ENCODE data around the gene GTPBP4. TPM values are rescaled to one million over a fixed set of nuclear protein-coding genes. Genes with fewer than 3 reads are reported as not detected.

Gene GTPBP4
- total RNA-seq, 1 experiment from 2014 or later, result 97.4 TPM

DNA sequence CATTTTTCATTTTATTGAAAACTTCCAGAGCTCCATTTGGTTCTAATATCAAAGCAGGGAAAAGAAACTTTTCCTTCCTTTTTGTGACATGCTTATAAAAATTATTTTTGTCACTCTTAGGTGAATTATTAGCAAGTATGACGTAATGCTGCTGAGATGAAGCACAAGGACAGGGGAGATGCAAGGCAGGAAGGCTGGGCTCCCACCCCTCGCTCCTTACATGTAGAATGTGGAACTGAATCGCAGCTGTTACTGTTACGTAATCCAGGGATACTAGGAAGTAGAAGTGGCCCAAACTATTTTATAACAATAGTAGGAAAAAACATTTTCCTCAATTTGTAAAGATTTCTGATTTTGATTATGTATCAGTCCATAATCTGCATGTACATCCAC lies 17.1 kb upstream of the GTPBP4 start:
- Mint-ChIP-seq H3K27ac (no peak overlapping the region), H3K4me3 (no peak overlapping the region), H3K4me1 (peaks cover 4% of the 10 kb centered on the region), H3K36me3 (peaks cover 5% of the 10 kb centered on the region), H3K27me3 (ENCODE audit: low read depth) (peaks cover 16% of the 10 kb centered on the region), H3K9me3 (peaks cover 11% of the 10 kb centered on the region)
- CTCF ChIA-PET, result no interaction called here
- POLR2A ChIA-PET, result no interaction called here
- ATAC-seq (no peak), DNase-seq (ENCODE audit: low spot score) (no peak)
- TF ChIP-seq TP53 (CRISPR knock-in tag; IDR thresholded peaks at IDR 0.05), result no peak
- no peak for TF ChIP-seq PRRX2 (CRISPR knock-in tag; IDR thresholded peaks at IDR 0.05)
- no peak for TF ChIP-seq ZNF671 (CRISPR knock-in tag; IDR thresholded peaks at IDR 0.05)
- TF ChIP-seq ZNF396 (CRISPR knock-in tag; IDR thresholded peaks at IDR 0.05; ENCODE audit: borderline replicate concordance), result no peak
- TF ChIP-seq STAT6 (CRISPR knock-in tag; conservative IDR thresholded peaks at IDR 0.05; ENCODE audit: low read depth), result no peak
- no peak for TF ChIP-seq ZNF121 (CRISPR knock-in tag; IDR thresholded peaks at IDR 0.05)
- no peak for TF ChIP-seq FOXP1 (CRISPR knock-in tag; IDR thresholded peaks at IDR 0.05; ENCODE audit: borderline replicate concordance)
- TF ChIP-seq, protein P1, sequence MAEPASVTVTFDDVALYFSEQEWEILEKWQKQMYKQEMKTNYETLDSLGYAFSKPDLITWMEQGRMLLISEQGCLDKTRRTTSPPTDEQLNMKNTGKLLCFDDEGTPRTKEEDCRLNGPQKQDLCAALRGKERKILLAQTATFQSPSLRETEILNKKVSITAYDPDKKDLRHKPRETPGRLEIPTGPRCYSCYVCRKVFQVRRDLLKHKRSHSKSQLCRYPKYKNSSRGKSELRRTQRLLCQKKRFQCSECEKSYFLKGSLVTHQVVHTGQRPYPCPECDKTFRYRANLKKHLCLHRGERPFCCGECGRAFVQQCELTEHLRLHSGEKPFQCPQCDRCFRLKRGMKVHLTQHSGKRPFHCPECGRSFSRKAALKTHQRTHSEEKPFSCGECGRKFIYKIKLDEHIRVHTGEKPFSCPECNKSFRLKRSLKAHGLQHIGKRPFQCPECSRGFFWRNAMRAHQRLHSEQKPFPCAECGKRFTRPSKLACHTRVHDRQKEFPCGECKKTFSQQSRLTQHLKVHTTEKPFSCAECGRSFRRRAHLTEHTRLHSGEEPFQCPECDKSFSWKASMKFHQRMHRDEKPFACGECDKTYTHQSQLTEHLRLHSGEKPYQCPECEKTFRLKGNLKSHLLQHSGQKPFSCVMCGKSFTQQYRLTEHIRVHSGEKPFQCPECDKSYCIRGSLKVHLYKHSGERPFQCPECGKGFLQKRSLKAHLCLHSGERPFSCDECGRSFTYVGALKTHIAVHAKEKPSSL (CRISPR knock-in tag; conservative IDR thresholded peaks at IDR 0.05), result no peak
- TF ChIP-seq, protein P2, sequence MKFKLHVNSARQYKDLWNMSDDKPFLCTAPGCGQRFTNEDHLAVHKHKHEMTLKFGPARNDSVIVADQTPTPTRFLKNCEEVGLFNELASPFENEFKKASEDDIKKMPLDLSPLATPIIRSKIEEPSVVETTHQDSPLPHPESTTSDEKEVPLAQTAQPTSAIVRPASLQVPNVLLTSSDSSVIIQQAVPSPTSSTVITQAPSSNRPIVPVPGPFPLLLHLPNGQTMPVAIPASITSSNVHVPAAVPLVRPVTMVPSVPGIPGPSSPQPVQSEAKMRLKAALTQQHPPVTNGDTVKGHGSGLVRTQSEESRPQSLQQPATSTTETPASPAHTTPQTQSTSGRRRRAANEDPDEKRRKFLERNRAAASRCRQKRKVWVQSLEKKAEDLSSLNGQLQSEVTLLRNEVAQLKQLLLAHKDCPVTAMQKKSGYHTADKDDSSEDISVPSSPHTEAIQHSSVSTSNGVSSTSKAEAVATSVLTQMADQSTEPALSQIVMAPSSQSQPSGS (CRISPR knock-in tag; IDR thresholded peaks at IDR 0.05; ENCODE audit: borderline replicate concordance, low read depth), result no peak

DNA sequence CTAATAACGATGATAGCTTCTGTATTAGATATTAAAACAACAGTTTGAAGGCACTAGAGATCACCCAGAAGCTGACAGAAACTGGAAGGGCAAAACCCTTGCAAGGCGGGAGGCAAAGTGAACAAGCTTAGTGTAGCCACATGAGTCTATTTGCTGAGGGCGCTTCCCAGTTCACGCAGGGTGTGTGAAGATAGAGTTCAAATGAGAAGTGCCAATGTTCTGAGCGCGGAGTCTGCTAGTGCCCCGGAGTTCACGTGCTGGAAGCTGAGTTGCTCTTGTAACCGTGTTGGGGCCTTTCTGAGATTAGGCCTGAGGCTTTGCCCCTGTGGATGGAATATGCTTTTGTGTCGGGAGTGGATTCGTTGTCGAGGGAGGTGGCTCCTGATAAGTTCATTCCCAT lies 16.6 kb upstream of the GTPBP4 start:
- peaks cover 8% of the 10 kb centered on the region for H3K36me3 Mint-ChIP-seq
- no peak overlapping the region for H3K27ac Mint-ChIP-seq
- H3K4me3 Mint-ChIP-seq, result no peak overlapping the region
- ChIA-PET POLR2A (no interaction called here), CTCF (no interaction called here)
- H3K27me3 Mint-ChIP-seq (ENCODE audit: low read depth), result peaks cover 16% of the 10 kb centered on the region
- H3K9me3 Mint-ChIP-seq, result peaks cover 15% of the 10 kb centered on the region
- DNase-seq (ENCODE audit: low spot score) (no peak), ATAC-seq (no peak)
- TF ChIP-seq, protein P3, sequence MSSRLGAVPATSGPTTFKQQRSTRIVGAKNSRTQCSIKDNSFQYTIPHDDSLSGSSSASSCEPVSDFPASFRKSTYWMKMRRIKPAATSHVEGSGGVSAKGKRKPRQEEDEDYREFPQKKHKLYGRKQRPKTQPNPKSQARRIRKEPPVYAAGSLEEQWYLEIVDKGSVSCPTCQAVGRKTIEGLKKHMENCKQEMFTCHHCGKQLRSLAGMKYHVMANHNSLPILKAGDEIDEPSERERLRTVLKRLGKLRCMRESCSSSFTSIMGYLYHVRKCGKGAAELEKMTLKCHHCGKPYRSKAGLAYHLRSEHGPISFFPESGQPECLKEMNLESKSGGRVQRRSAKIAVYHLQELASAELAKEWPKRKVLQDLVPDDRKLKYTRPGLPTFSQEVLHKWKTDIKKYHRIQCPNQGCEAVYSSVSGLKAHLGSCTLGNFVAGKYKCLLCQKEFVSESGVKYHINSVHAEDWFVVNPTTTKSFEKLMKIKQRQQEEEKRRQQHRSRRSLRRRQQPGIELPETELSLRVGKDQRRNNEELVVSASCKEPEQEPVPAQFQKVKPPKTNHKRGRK (CRISPR knock-in tag; IDR thresholded peaks at IDR 0.05; ENCODE audit: borderline replicate concordance), result no peak
- TF ChIP-seq EMX1 (CRISPR knock-in tag; IDR thresholded peaks at IDR 0.05) (no peak), JAZF1 (CRISPR knock-in tag; IDR thresholded peaks at IDR 0.05) (no peak)
- H3K4me1 Mint-ChIP-seq, result peaks cover 4% of the 10 kb centered on the region

DNA sequence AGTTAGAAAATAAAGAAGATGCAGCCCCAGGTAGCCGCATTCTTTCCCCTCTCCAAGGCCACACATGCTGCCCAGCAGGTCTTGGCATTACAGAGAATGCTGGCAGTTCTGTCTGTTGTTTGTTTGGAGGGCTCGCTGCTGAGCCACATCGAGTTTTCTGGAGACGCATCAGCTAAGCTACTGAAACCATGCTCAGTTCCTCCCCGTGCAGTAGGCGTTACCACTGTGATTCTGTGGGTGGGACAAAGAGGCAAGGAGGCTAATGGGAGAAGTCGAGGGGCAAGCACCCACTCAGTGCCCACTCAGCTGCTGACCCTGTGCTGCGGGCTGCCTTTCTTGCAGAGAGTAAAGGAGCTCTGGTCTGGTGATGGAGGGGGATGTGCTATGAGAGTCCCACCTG lies 15.5 kb upstream of the GTPBP4 start:
- Mint-ChIP-seq H3K27ac (0 out of 2 replicates have a peak overlapping the region, but pooled peaks have one; percentile 47), H3K27me3 (ENCODE audit: low read depth) (peaks cover 16% of the 10 kb centered on the region), H3K4me1 (peaks cover 4% of the 10 kb centered on the region), H3K36me3 (peaks cover 10% of the 10 kb centered on the region), H3K4me3 (no peak overlapping the region), H3K9me3 (peaks cover 18% of the 10 kb centered on the region)
- DNase-seq (ENCODE audit: low spot score), result no peak
- ChIA-PET CTCF (no interaction called here), POLR2A (no interaction called here)
- ATAC-seq, result peak; percentile 41
- TF ChIP-seq TP53 (CRISPR knock-in tag; IDR thresholded peaks at IDR 0.05), result no peak
- no peak for TF ChIP-seq CTCF (IDR thresholded peaks at IDR 0.05)
- TF ChIP-seq KAT7 (CRISPR knock-in tag; IDR thresholded peaks at IDR 0.05; ENCODE audit: borderline replicate concordance), result no peak
- TF ChIP-seq NFYB (CRISPR knock-in tag; conservative IDR thresholded peaks at IDR 0.05; ENCODE audit: low read depth), result no peak
- TF ChIP-seq, protein P2 (CRISPR knock-in tag; IDR thresholded peaks at IDR 0.05; ENCODE audit: borderline replicate concordance, low read depth), result no peak
- no peak for TF ChIP-seq TCF7 (CRISPR knock-in tag; IDR thresholded peaks at IDR 0.05; ENCODE audit: low read depth)
- TF ChIP-seq SMAD3 (CRISPR knock-in tag; IDR thresholded peaks at IDR 0.05; ENCODE audit: borderline replicate concordance), result no peak
- TF ChIP-seq ZNF317 (CRISPR knock-in tag; IDR thresholded peaks at IDR 0.05; ENCODE audit: borderline replicate concordance, low read depth), result no peak
- no peak for TF ChIP-seq ETV6 (CRISPR knock-in tag; IDR thresholded peaks at IDR 0.05)
- TF ChIP-seq NFE2L1 (CRISPR knock-in tag; IDR thresholded peaks at IDR 0.05), result no peak
- TF ChIP-seq SP1 (CRISPR knock-in tag; conservative IDR thresholded peaks at IDR 0.05), result no peak
- no peak for TF ChIP-seq CREB1 (CRISPR knock-in tag; IDR thresholded peaks at IDR 0.05)

Data from WTC11 (cell line).